OCI-M2 (cell line): ENCODE measurements around the gene MTHFD2.
"Not testable (repeated sequence)": the region's sequence is repeated elsewhere in the genome, so short reads cannot be mapped to it uniquely, and the experiment has no call there.

ENCODE experiments used
- DNase-seq: peaks from one replicate; lab custom pipeline; 2025; ENCODE audit not compliant: unreplicated experiment; lab: John Stamatoyannopoulos, UW

Gene MTHFD2

DNA sequence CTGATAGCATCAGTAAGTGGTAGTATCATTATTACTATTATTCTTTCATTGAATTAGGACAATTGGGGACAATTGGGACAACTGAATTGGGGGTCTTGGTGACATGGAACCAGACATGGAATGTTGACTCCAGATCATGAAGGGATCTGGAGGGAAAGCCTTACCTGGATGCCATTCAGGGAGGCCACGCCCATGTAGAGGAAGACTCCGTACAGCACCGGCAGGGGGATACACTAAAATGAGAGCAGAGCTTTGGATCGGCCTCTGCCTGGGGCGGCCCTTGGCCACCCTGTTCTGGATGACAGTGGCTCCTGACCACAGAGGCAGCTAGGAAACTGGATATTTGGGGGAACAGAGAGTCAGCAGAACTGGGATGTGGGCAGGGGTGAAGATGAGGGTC, 29.2 kb downstream of the MTHFD2 start:
- no peak for DNase-seq

DNA sequence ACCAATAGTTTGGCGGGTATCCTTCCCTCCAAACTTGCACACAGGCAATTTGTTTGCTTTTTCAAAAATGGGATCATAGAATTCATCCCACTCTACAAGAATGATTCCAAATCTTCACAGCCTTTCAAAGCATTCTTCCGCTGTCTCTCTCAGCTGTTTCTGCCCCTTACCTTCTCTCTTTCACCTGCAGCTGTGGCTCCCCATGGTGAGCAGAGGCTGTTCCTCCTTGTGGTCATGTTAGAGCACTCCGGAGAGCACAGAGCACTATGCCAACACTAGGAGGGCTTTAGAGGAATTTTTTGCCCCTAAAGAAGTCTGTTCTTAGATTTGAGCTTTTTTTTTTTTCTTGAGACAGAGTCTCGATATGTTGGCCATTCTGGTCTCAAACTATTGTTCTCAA, 30.4 kb downstream of the MTHFD2 start:
- no peak for DNase-seq

- DNase-seq, result not testable (repeated sequence)
Observed at GRCh38 chr2:74229865-74230264, 31.4 kb downstream of the MTHFD2 start.

DNA sequence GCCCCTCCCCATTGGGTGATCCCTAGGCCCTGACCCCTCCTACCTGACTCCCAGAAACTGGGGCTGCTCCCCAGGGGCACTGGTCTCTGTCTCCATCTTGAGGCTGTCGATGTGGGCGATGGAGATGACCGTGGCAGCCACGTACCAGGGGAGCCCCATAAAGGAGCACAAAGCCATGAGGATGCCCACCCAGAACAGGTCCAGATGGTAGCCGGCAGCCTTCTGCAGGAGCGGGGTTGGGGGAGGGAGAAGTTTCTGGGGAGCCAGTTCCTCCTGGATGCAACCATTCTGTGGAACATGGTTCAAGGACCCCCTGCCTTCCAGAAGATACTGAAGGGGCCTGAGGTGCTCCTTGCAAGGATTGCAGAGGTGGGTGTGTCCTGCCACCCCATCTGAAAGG, 34.0 kb downstream of the MTHFD2 start:
- no peak for DNase-seq

- no peak for DNase-seq
Observed at GRCh38 chr2:74233648-74234047, 35.2 kb downstream of the MTHFD2 start.

DNA sequence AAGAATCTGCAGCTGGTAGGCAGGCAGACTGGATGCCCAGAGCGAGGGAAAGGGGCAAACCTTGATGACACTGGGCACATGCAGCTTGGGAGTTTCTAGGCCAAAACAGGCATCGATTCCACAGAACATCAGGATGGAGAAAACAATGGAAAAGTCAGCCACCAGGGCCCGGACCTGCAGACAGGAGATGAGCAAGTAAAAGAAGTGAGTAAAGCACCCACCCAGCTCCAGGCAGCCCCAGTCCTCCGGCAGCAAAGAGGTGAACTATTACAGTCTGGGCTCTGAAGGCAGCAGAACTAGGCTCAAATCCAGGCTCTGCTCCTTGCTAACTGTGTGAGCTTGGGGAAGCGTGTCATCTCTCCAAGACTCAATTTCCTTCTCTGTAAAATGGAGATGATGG, 36.6 kb downstream of the MTHFD2 start:
- no peak for DNase-seq

GRCh38 chr2:74238879-74239278, 40.5 kb downstream of the MTHFD2 start:
- no peak for DNase-seq

GRCh38 chr2:74239346-74239745, 40.9 kb downstream of the MTHFD2 start:
- DNase-seq, result no peak

DNA sequence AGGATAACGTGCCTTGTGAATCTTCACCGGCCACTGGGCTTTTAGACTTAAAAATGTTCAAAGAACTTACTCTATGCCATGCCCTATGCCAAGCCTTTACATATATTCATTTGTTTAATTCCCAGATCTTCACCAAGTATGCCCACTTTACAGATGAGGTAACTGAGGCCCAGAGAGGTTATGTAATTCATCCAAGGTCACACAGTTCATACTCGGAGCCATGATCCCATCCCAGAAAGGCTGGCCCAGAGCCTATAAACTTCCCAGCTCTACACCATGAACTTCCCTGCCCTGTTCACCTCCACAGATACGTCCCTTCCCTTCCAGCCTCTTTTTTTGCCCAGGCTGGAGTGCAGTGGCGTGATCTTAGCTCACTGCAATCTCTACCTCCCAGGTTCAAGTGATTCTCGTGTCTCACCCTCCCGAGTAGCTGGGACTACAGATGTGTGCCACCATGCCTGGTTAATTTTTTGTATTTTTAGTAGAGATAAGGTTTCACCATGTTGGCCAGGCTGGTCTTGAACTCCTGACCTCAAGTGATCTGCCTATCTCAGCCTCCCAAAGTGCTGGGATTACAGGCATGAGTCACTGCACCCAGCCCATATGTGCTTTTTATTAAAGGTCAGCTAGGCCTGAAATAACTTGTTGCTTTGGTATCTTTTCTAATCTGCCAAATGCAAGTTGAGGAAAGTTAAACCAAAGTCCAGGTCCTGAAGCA, 44.1 kb downstream of the MTHFD2 start:
- no peak for DNase-seq

GRCh38 chr2:74244286-74244685, 45.9 kb downstream of the MTHFD2 start:
- DNase-seq, result no peak

DNA sequence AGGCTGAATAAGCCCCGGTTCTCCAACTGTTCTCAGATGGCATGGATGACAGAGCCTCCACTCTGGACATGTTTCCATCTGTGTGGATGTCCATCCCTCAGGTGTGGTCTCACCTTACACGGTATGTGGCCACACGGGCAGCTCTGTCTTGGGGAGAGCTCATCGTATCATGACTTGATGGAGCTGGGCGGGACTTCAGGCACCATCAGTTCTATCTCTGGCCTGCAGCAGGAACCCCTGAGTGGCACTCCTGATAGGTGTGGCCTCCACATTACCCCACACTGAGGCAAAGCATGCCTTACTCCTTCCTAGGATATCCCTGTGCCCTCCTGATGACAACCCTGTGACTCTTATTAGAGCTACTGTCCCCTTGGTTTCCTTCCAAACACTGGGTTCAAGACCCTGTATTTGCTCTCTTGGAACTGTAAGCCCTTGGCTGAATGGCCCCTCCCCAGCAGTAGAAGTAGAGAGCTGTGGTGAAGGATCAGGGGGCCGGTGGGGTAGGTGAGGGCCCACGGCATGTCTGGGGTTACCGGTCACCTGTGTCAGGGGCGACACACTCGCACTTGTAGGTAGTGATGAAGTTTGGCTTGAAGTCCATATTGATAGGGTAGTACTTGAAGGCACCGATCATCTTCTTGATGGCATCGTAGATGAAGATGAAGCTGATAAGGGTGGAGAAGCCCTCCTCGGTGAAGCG, 48.2 kb downstream of the MTHFD2 start:
- DNase-seq, result no peak

DNA sequence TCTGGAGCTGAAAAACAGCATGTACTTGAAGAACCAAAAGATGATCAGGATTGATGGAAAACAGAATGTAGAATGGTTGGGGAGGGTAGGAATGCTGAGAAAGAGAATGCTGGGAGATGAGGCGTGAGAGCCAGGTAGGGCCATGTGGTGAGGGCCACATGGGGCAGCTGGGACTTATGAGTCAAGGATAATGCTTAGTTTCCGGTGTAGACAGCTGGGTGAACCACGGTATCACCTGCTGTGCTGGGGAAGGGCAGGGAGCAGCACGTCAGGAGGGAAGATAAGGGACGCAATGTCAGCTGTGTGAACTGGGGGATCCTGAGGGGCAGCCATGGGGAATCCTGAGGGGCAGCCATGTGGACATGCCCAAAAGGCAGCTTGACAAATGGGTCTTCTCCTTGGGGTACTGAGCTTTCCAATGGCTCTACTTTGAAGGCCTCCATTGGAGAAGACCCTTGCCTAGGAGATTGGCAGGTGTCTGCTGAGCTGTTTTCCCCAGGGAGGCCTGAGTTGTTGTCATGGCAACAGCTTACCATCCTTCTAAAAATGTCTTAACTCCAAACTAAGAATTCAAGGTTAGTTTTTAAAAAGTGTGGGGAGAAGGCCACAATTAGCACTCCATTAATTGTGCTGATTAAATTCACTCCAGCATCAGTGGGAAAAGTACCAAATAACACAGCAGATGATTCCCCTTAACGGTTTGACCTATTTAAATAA, 51.1 kb downstream of the MTHFD2 start:
- DNase-seq, result no peak

- no peak for DNase-seq
Observed at GRCh38 chr2:74250189-74250631, 51.8 kb downstream of the MTHFD2 start.

GRCh38 chr2:74252036-74252435, 53.6 kb downstream of the MTHFD2 start:
- DNase-seq, result no peak

DNA sequence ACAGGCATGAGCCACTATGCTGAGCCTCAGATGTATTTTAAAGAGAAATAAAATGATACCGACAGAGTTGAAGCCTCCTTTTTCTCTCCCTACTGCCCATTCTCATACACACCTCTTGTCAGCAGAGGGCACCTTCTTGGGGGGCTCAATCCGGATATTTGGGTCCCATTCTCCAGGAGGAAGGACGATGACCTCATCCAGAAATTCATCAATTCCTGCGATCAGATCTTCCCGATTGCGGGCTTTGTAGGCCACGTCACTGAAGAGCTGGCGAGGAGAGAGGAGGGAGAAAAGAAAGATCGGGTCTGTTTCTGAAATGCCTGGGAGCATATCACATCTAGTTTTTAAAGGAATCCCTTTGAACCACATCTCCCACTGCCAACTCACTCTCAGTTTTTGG, 54.4 kb downstream of the MTHFD2 start:
- no peak for DNase-seq

- DNase-seq, result no peak
Observed at GRCh38 chr2:74253306-74253970, 55.0 kb downstream of the MTHFD2 start.

DNA sequence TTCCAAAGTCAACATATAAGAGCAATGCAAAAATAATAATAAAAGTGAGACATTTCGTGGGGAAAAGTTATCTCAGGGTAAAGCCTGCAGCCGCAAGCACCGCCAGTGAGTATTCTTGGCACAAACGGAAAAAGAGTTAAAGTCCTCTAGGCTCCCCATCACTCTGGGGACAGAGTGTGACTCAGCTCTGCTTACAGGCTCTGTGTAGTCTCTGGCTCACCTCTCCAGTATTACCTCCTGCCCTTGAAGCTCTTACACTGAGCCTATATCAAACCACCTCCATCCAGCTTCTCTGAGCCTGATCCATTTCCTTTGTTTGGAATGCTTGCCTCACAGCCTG, 55.5 kb downstream of the MTHFD2 start:
- DNase-seq, result no peak

GRCh38 chr2:74255660-74256213, 57.3 kb downstream of the MTHFD2 start:
- DNase-seq, result no peak

GRCh38 chr2:74259191-74259590, 60.8 kb downstream of the MTHFD2 start:
- DNase-seq, result no peak

DNA sequence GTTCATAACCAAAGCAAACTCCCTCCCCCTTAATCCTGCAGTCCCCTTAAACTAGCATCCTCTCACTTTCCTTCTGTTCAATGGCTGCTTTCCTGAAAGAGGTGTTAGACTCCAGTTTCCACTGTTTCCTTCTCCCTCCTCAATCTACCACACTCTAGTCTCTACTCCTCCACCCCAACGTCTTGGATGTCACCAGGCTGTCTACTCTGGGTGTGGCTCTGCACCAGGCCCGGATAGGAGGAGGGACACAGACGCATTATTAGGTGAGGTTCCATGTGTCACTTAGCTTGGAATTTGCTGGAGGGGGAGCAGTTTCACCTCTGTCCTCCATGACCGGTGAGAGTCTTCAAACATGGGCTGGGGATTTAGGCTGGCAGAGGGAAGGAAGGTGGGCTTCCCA, 61.3 kb downstream of the MTHFD2 start:
- no peak for DNase-seq

GRCh38 chr2:74260495-74260894, 62.1 kb downstream of the MTHFD2 start:
- no peak for DNase-seq
